Measurements from ENCODE around the gene RTP2. TPM values are rescaled to one million over a fixed set of nuclear protein-coding genes. Genes with fewer than 3 reads are reported as not detected.
A peak's percentile ranks its signal among the peaks of the same experiment; 100 is the strongest.

The RTP2 gene
- total RNA-seq, 1 donor from 2014 or later = not detected

GRCh38 chr3:187738331-187739093 lies 36.2 kb upstream of the RTP2 start:
- peak in 1 of 2 donors; percentile 97 for DNase-seq (ENCODE audit: extremely low spot score in 2 of 2)
- Histone ChIP-seq H3K4me1 (peaks cover 44% of the 10 kb centered on the region), H3K27me3 (no peaks in the 10 kb centered on the region), H3K4me3 (peak overlapping the region; percentile 52 to 77), H3K27ac (peak overlapping the region; percentile 99), H3K36me3 (peaks cover 0 to 13% of the 10 kb centered on the region in 2 donors), H3K9me3 (no peaks in the 10 kb centered on the region)
- no peak for TF ChIP-seq POLR2A (IDR thresholded peaks at IDR 0.05)
- peak; percentile 33 to 68 (median 58) for TF ChIP-seq CTCF (IDR thresholded peaks at IDR 0.05)
- TF ChIP-seq POLR2AphosphoS5 (IDR thresholded peaks at IDR 0.05; ENCODE audit: insufficient read depth in 1 of 2, low read depth in 1 of 2) = peak in 1 of 2 donors; percentile 59
- intact Hi-C loops (cut with DNase I) = loop anchor here (2.0 to 10.0 kb wide), 2 partner anchors 1212 to 1406 kb away; no protein-coding TSS in a partner anchor

GRCh38 chr3:187738071-187738330 lies 35.6 kb upstream of the RTP2 start:
- H3K4me1 ChIP-seq = peaks cover 44% of the 10 kb centered on the region
- no peaks in the 10 kb centered on the region for H3K27me3 ChIP-seq

GRCh38 chr3:187737368-187738070 lies 35.2 kb upstream of the RTP2 start:
- H3K36me3 ChIP-seq = peaks cover 0 to 23% of the 10 kb centered on the region in 2 donors
- H3K4me3 ChIP-seq = peak overlapping the region; percentile 52 to 77
- H3K9me3 ChIP-seq = no peaks in the 10 kb centered on the region
- H3K27me3 ChIP-seq = no peaks in the 10 kb centered on the region
- no peak for TF ChIP-seq CTCF (IDR thresholded peaks at IDR 0.05)
- no peak for TF ChIP-seq POLR2A (IDR thresholded peaks at IDR 0.05)
- TF ChIP-seq POLR2AphosphoS5 (IDR thresholded peaks at IDR 0.05; ENCODE audit: insufficient read depth in 1 of 2, low read depth in 1 of 2) = peak in 1 of 2 donors; percentile 34
- intact Hi-C loops (cut with DNase I) = loop anchor here (2.0 to 10.0 kb wide), 2 partner anchors 1213 to 1407 kb away; no protein-coding TSS in a partner anchor
- H3K27ac ChIP-seq = peak overlapping the region; percentile 99
- peak in 1 of 2 donors; percentile 92 for DNase-seq (ENCODE audit: extremely low spot score in 2 of 2)
- H3K4me1 ChIP-seq = peaks cover 42% of the 10 kb centered on the region

More at GRCh38 chr3:187738071-187738330, 35.6 kb upstream of the RTP2 start:
- no peak for DNase-seq (ENCODE audit: extremely low spot score in 2 of 2)
- Histone ChIP-seq H3K27ac (peak overlapping the region; percentile 99), H3K36me3 (peaks cover 0 to 18% of the 10 kb centered on the region in 2 donors), H3K9me3 (no peaks in the 10 kb centered on the region), H3K4me3 (peak overlapping the region; percentile 52 to 77)
- TF ChIP-seq POLR2AphosphoS5 (IDR thresholded peaks at IDR 0.05; ENCODE audit: insufficient read depth in 1 of 2, low read depth in 1 of 2) (no peak), CTCF (IDR thresholded peaks at IDR 0.05) (no peak), POLR2A (IDR thresholded peaks at IDR 0.05) (no peak)
- intact Hi-C loops (cut with DNase I) = loop anchor here (2.0 to 10.0 kb wide), 2 partner anchors 1213 to 1407 kb away; no protein-coding TSS in a partner anchor

GRCh38 chr3:187737006-187737367 lies 34.6 kb upstream of the RTP2 start:
- TF ChIP-seq CTCF (IDR thresholded peaks at IDR 0.05) (peak in 1 of 3 experiments; percentile 44), POLR2A (IDR thresholded peaks at IDR 0.05) (no peak)
- Histone ChIP-seq H3K4me3 (peak overlapping the region; percentile 8 to 77), H3K36me3 (peaks cover 0 to 28% of the 10 kb centered on the region in 2 donors), H3K27me3 (no peaks in the 10 kb centered on the region), H3K27ac (peak overlapping the region; percentile 99), H3K9me3 (no peaks in the 10 kb centered on the region), H3K4me1 (peaks cover 39% of the 10 kb centered on the region)
- intact Hi-C loops (cut with DNase I) = loop anchor here (10.0 kb wide), 1 partner anchor 1408 kb away; no protein-coding TSS in a partner anchor
- DNase-seq (ENCODE audit: extremely low spot score in 2 of 2) = peak in 1 of 2 donors; percentile 86
